ENCODE results near the gene ARHGEF12. TPM values are rescaled to one million over a fixed set of nuclear protein-coding genes. Genes with fewer than 3 reads are reported as not detected.

The ARHGEF12 gene
- total RNA-seq, 1 experiment from 2014 or later: 33.9 TPM

- no peak for DNase-seq (ENCODE audit: low spot score)
Measured at GRCh38 chr11:120424185-120424969, 88.2 kb downstream of the ARHGEF12 start.

GRCh38 chr11:120424970-120425332 lies 88.7 kb downstream of the ARHGEF12 start:
- DNase-seq (ENCODE audit: low spot score): no peak

- DNase-seq (ENCODE audit: low spot score): no peak
Measured at GRCh38 chr11:120425527-120425926, 89.3 kb downstream of the ARHGEF12 start.

GRCh38 chr11:120430146-120430545 lies 93.9 kb downstream of the ARHGEF12 start:
- DNase-seq (ENCODE audit: low spot score): no peak

GRCh38 chr11:120431633-120432032 lies 95.4 kb downstream of the ARHGEF12 start:
- peak; percentile 88 for DNase-seq (ENCODE audit: low spot score)

- DNase-seq (ENCODE audit: low spot score): peak; percentile 98
Measured at GRCh38 chr11:120432056-120433018, 96.1 kb downstream of the ARHGEF12 start.

GRCh38 chr11:120441592-120441991 lies 105.4 kb downstream of the ARHGEF12 start:
- no peak for DNase-seq (ENCODE audit: low spot score)

GRCh38 chr11:120442031-120442430 lies 105.8 kb downstream of the ARHGEF12 start:
- no peak for DNase-seq (ENCODE audit: low spot score)

- DNase-seq (ENCODE audit: low spot score): no peak
Measured at GRCh38 chr11:120446802-120447201, 110.6 kb downstream of the ARHGEF12 start.

GRCh38 chr11:120448240-120448639 lies 112.0 kb downstream of the ARHGEF12 start:
- no peak for DNase-seq (ENCODE audit: low spot score)

GRCh38 chr11:120455487-120455886 lies 119.3 kb downstream of the ARHGEF12 start:
- DNase-seq (ENCODE audit: low spot score): no peak

GRCh38 chr11:120457996-120458395 lies 121.8 kb downstream of the ARHGEF12 start:
- no peak for DNase-seq (ENCODE audit: low spot score)

- DNase-seq (ENCODE audit: low spot score): no peak
Measured at GRCh38 chr11:120462825-120463224, 126.6 kb downstream of the ARHGEF12 start.

GRCh38 chr11:120465921-120466534 lies 129.8 kb downstream of the ARHGEF12 start:
- DNase-seq (ENCODE audit: low spot score): no peak

- peak; percentile 6 for DNase-seq (ENCODE audit: low spot score)
Measured at GRCh38 chr11:120467627-120468026, 131.4 kb downstream of the ARHGEF12 start.

- no peak for DNase-seq (ENCODE audit: low spot score)
Measured at GRCh38 chr11:120471131-120471530, 134.9 kb downstream of the ARHGEF12 start.

- no peak for DNase-seq (ENCODE audit: low spot score)
Measured at GRCh38 chr11:120471994-120472393, 135.8 kb downstream of the ARHGEF12 start.

GRCh38 chr11:120473503-120473902 lies 137.3 kb downstream of the ARHGEF12 start:
- DNase-seq (ENCODE audit: low spot score): no peak

- no peak for DNase-seq (ENCODE audit: low spot score)
Measured at GRCh38 chr11:120482149-120482548, 145.9 kb downstream of the ARHGEF12 start.

- DNase-seq (ENCODE audit: low spot score): no peak
Measured at GRCh38 chr11:120484722-120485121, 148.5 kb downstream of the ARHGEF12 start.

GRCh38 chr11:120486138-120486537 lies 149.9 kb downstream of the ARHGEF12 start:
- no peak for DNase-seq (ENCODE audit: low spot score)

GRCh38 chr11:120489799-120490198 lies 153.6 kb downstream of the ARHGEF12 start:
- no peak for DNase-seq (ENCODE audit: low spot score)
